ENCODE measurements around the gene IL1RAPL2. TPM values are rescaled to one million over a fixed set of nuclear protein-coding genes. Genes with fewer than 3 reads are reported as not detected.

IL1RAPL2 gene
- total and polyA plus RNA-seq, 10 of the 15 experiments (the other 5 are each of a cell fraction or from before 2014, with no cell fraction given), result 0.19 TPM; not detected in 9

DNA sequence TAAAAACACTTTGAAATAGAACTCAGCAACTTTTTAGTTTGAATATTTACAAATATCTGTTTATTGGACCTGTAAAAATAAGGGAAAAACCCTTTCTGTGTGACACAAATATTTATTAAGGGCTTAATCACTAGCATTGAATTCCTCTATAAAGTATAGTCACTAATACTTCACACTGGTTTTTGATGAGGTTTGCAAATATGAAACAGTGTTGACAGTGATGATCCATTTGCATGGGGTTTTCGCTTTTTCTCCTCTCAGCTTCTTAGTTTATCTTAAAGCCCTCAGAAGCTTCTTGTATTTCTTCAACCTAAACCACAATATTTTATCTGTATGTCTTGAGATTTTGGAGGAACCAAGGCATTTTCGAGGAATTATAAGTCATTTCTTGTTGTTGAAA, 751.1 kb downstream of the IL1RAPL2 start:
- ChIA-PET CTCF (no interaction called here), POLR2A (interaction anchor here (0.6 kb wide), 1 partner anchor 1693 kb away, joined by 3 read pairs; no protein-coding TSS in a partner anchor), RAD21 (ENCODE audit: unreplicated experiment) (no interaction called here), SMC1A (ENCODE audit: uncharacterized antibody, unreplicated experiment) (no interaction called here)
- Histone ChIP-seq H2AFZ (ENCODE audit: control insufficient read depth, low read depth, low read length) (no peak overlapping the region), H3K4me3 (no peak overlapping the region), H3K36me3 (ENCODE audit: control insufficient read depth in 2 of 2, insufficient read depth in 2 of 2, low read length in 1 of 2) (no peaks in the 10 kb centered on the region), H3K9me3 (replicated peaks; ENCODE audit: control insufficient read depth, insufficient read depth, low read length) (no peaks in the 10 kb centered on the region), H3K4me2 (ENCODE audit: control insufficient read depth, insufficient read depth) (no peak overlapping the region), H3K9ac (ENCODE audit: control insufficient read depth, insufficient read depth, low read length) (no peak overlapping the region), H3K4me1 (ENCODE audit: control insufficient read depth, insufficient read depth, low read length) (no peaks in the 10 kb centered on the region), H3K27me3 (replicated peaks in 1 of 2; ENCODE audit: control insufficient read depth in 2 of 2, insufficient read depth in 2 of 2, low read length in 1 of 2) (no peaks in the 10 kb centered on the region), H3K79me2 (ENCODE audit: control insufficient read depth, insufficient read depth, low read length) (no peaks in the 10 kb centered on the region), H4K20me1 (ENCODE audit: control insufficient read depth, insufficient read depth) (no peaks in the 10 kb centered on the region), H3K27ac (ENCODE audit: control insufficient read depth, insufficient read depth) (no peak overlapping the region)
- no peak for FAIRE-seq
- no peak for ATAC-seq
- no peak for TF ChIP-seq CBX5 (IDR thresholded peaks at IDR 0.05; ENCODE audit: low read depth)
- no peak for TF ChIP-seq SIN3A (IDR thresholded peaks at IDR 0.05; ENCODE audit: low read depth, low read length)
- TF ChIP-seq KLF5 (IDR thresholded peaks at IDR 0.05; ENCODE audit: partially characterized antibody), result no peak
- TF ChIP-seq SMAD5 (IDR thresholded peaks at IDR 0.05; ENCODE audit: low read depth), result no peak
- TF ChIP-seq RELA (IDR thresholded peaks at IDR 0.05; ENCODE audit: borderline replicate concordance, partially characterized antibody), result no peak
- TF ChIP-seq EP300 (IDR thresholded peaks at IDR 0.05; ENCODE audit: borderline replicate concordance in 1 of 2, control insufficient read depth in 1 of 2, low read depth in 2 of 2, low read length in 2 of 2), result no peak
- TF ChIP-seq ZZZ3 (IDR thresholded peaks at IDR 0.05; ENCODE audit: control insufficient read depth, insufficient read length, low read depth), result no peak
- TF ChIP-seq MXI1 (IDR thresholded peaks at IDR 0.05; ENCODE audit: low read depth, low read length), result no peak
- in situ Hi-C loops (cut with MboI), result no loop called here
- intact Hi-C loops (cut with micrococcal nuclease; ENCODE audit: unreplicated experiment), result no loop called here
- DNase-seq (ENCODE audit: low read depth, low spot score), result no peak
- no TSS peak for BruUV-seq (replicated peaks)
- WGBS (ENCODE audit: insufficient coverage, insufficient replicate concordance, low lambda C conversion rate, missing lambda C conversion rate), result 0% methylated on average over 2 of the region's 2 CpGs

DNA sequence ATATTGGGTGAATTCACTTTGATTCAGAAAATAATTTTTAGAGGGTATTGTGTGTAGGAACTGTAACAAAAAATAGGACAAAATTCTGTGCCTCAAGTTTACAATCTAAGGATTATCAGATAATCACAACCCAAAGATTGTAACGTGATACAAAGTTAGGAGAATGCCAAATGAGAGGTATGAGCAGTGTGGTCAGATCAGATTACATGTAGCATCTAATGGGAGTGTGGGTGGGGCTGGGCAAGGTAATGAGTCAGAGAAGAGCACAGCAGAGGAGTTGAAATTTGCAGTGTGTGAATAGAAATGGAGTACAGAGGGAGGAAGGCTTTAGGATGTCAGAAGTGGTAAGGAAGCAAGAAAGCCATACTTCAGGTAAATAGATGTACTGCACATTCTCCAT, 757.9 kb downstream of the IL1RAPL2 start:
- no peak for ATAC-seq
- DNase-seq (ENCODE audit: low read depth, low spot score), result no peak
- Histone ChIP-seq H3K27me3 (replicated peaks in 1 of 2; ENCODE audit: control insufficient read depth in 2 of 2, insufficient read depth in 2 of 2, low read length in 1 of 2) (no peaks in the 10 kb centered on the region), H3K9ac (ENCODE audit: control insufficient read depth, insufficient read depth, low read length) (no peak overlapping the region), H3K27ac (ENCODE audit: control insufficient read depth, insufficient read depth) (no peak overlapping the region), H3K4me2 (ENCODE audit: control insufficient read depth, insufficient read depth) (no peak overlapping the region), H4K20me1 (ENCODE audit: control insufficient read depth, insufficient read depth) (no peaks in the 10 kb centered on the region), H3K79me2 (ENCODE audit: control insufficient read depth, insufficient read depth, low read length) (no peaks in the 10 kb centered on the region), H2AFZ (ENCODE audit: control insufficient read depth, low read depth, low read length) (no peak overlapping the region), H3K9me3 (replicated peaks; ENCODE audit: control insufficient read depth, insufficient read depth, low read length) (no peaks in the 10 kb centered on the region; the same call in 2 of the 3 replicates), H3K4me3 (no peak overlapping the region), H3K4me1 (ENCODE audit: control insufficient read depth, insufficient read depth, low read length) (no peaks in the 10 kb centered on the region), H3K36me3 (ENCODE audit: control insufficient read depth in 2 of 2, insufficient read depth in 2 of 2, low read length in 1 of 2) (no peaks in the 10 kb centered on the region)
- ChIA-PET CTCF (no interaction called here), RAD21 (ENCODE audit: unreplicated experiment) (no interaction called here), SMC1A (ENCODE audit: uncharacterized antibody, unreplicated experiment) (no interaction called here), POLR2A (no interaction called here)
- FAIRE-seq, result no peak
- no TSS peak for BruUV-seq (replicated peaks)
- in situ Hi-C loops (cut with MboI) (no loop called here), intact Hi-C loops (cut with micrococcal nuclease; ENCODE audit: unreplicated experiment) (no loop called here)
- WGBS (ENCODE audit: insufficient coverage, insufficient replicate concordance, low lambda C conversion rate, missing lambda C conversion rate), result 0% methylated on average over 1 of the region's 1 CpG
- TF ChIP-seq, protein P1, sequence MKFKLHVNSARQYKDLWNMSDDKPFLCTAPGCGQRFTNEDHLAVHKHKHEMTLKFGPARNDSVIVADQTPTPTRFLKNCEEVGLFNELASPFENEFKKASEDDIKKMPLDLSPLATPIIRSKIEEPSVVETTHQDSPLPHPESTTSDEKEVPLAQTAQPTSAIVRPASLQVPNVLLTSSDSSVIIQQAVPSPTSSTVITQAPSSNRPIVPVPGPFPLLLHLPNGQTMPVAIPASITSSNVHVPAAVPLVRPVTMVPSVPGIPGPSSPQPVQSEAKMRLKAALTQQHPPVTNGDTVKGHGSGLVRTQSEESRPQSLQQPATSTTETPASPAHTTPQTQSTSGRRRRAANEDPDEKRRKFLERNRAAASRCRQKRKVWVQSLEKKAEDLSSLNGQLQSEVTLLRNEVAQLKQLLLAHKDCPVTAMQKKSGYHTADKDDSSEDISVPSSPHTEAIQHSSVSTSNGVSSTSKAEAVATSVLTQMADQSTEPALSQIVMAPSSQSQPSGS (IDR thresholded peaks at IDR 0.05; ENCODE audit: low read length), result no peak
- TF ChIP-seq, protein P2, sequence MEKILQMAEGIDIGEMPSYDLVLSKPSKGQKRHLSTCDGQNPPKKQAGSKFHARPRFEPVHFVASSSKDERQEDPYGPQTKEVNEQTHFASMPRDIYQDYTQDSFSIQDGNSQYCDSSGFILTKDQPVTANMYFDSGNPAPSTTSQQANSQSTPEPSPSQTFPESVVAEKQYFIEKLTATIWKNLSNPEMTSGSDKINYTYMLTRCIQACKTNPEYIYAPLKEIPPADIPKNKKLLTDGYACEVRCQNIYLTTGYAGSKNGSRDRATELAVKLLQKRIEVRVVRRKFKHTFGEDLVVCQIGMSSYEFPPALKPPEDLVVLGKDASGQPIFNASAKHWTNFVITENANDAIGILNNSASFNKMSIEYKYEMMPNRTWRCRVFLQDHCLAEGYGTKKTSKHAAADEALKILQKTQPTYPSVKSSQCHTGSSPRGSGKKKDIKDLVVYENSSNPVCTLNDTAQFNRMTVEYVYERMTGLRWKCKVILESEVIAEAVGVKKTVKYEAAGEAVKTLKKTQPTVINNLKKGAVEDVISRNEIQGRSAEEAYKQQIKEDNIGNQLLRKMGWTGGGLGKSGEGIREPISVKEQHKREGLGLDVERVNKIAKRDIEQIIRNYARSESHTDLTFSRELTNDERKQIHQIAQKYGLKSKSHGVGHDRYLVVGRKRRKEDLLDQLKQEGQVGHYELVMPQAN (conservative IDR thresholded peaks at IDR 0.05), result no peak
- TF ChIP-seq CBFB (IDR thresholded peaks at IDR 0.05; ENCODE audit: low read depth), result no peak
- no peak for TF ChIP-seq MEF2B (IDR thresholded peaks at IDR 0.05; ENCODE audit: partially characterized antibody, poor library complexity, severe bottlenecking)
- TF ChIP-seq NFYB (IDR thresholded peaks at IDR 0.05; ENCODE audit: insufficient read depth, low read depth, low read length), result no peak
